ENCODE results near the gene TMEM163. TPM values are rescaled to one million over a fixed set of nuclear protein-coding genes. Genes with fewer than 3 reads are reported as not detected.

TMEM163 gene
- total and polyA plus RNA-seq, 12 donors, result 0.16 to 1.7 (median 0.37) TPM

- intact Hi-C loops (cut with DNase I), result loop anchor here in 1 of 10 donors (10.0 kb wide), 1 partner anchor 464 kb away; no protein-coding TSS in a partner anchor
- no peak for DNase-seq
- ATAC-seq, result no peak
- no peaks in the 10 kb centered on the region for H3K9me3 ChIP-seq
- WGBS, 2 donors, result 79 to 82% methylated on average over 3 of the region's 3 CpGs
- H3K4me1 ChIP-seq, result peaks cover 0 to 10% (median 3%) of the 10 kb centered on the region in 9 donors
- H3K36me3 ChIP-seq, result peaks cover 0 to 87% (median 4%) of the 10 kb centered on the region in 9 donors
- H3K27me3 ChIP-seq, result no peaks in the 10 kb centered on the region
- no peak overlapping the region for H3K4me3 ChIP-seq
- H3K27ac ChIP-seq, result no peak overlapping the region
- no peak for TF ChIP-seq CTCF (IDR thresholded peaks at IDR 0.05)
These were observed 280.4 kb downstream of the TMEM163 start for GRCh38 chr2:134438371-134438770.

GRCh38 chr2:134436706-134437105 is 282.1 kb downstream of the TMEM163 start:
- Histone ChIP-seq H3K36me3 (peaks cover 0 to 91% (median 7%) of the 10 kb centered on the region in 9 donors), H3K27me3 (no peaks in the 10 kb centered on the region), H3K4me1 (peaks cover 0 to 8% (median 0%) of the 10 kb centered on the region in 9 donors), H3K27ac (no peak overlapping the region), H3K4me3 (no peak overlapping the region), H3K9me3 (no peaks in the 10 kb centered on the region)
- no peak for ATAC-seq
- TF ChIP-seq CTCF (IDR thresholded peaks at IDR 0.05), result no peak
- intact Hi-C loops (cut with DNase I), result loop anchor here in 1 of 10 donors (10.0 kb wide), 1 partner anchor 462 kb away; no protein-coding TSS in a partner anchor
- WGBS, 2 donors, result 94% methylated on average over 7 of the region's 7 CpGs
- no peak for DNase-seq

GRCh38 chr2:134435936-134436335 is 282.9 kb downstream of the TMEM163 start:
- Histone ChIP-seq H3K27me3 (no peaks in the 10 kb centered on the region), H3K9me3 (no peaks in the 10 kb centered on the region), H3K4me1 (peaks cover 0 to 2% (median 0%) of the 10 kb centered on the region in 9 donors), H3K4me3 (no peak overlapping the region), H3K36me3 (peaks cover 0 to 95% (median 7%) of the 10 kb centered on the region in 9 donors), H3K27ac (no peak overlapping the region)
- TF ChIP-seq CTCF (IDR thresholded peaks at IDR 0.05), result no peak
- intact Hi-C loops (cut with DNase I), result loop anchor here in 1 of 10 donors (10.0 kb wide), 1 partner anchor 461 kb away; no protein-coding TSS in a partner anchor
- DNase-seq (no peak), ATAC-seq (no peak)

GRCh38 chr2:134435505-134435904 is 283.3 kb downstream of the TMEM163 start:
- no peaks in the 10 kb centered on the region for H3K27me3 ChIP-seq
- TF ChIP-seq CTCF (IDR thresholded peaks at IDR 0.05), result no peak
- DNase-seq, result no peak
- ATAC-seq, result no peak
- no peaks in the 10 kb centered on the region for H3K9me3 ChIP-seq
- 92 to 95% methylated on average over 4 of the region's 4 CpGs for whole genome bisulfite sequencing, 2 donors
- H3K27ac ChIP-seq, result no peak overlapping the region
- H3K36me3 ChIP-seq, result peaks cover 0 to 98% (median 7%) of the 10 kb centered on the region in 9 donors
- no peaks in the 10 kb centered on the region for H3K4me1 ChIP-seq
- H3K4me3 ChIP-seq, result no peak overlapping the region
- intact Hi-C loops (cut with DNase I), result loop anchor here in 1 of 10 donors (10.0 kb wide), 1 partner anchor 461 kb away; no protein-coding TSS in a partner anchor

Data from heart right ventricle (tissue), 16 donors.